ENCODE measurements around the gene MBD3.

MBD3 gene

DNA sequence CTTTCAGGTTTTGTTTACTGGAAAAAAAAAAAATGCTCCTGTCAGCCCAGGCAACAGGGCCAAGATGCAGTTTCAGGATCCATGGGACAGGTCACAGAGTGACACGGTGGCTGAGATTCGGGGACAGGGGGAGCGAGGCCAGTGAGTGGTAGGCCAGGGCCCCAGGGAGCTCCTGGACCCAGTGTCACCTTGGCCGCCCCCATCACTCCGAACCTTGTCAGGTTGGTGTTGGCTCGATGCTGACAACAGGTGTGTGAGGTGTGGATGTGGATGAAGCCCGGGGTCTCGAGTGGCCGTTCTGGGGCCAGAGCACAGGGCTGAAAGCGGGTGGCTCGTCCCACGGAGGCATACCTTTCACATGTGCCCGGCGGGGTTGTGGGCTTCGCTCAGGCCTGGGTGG is 18.7 kb upstream of the MBD3 start:
- peaks cover 11 to 62% of the 10 kb centered on the region in 2 experiments; a peak in 2 of 3 replicates for H3K36me3 ChIP-seq (ENCODE audit: control insufficient read depth in 2 of 2, insufficient read depth in 1 of 2, low read length in 2 of 2)
- CTCF ChIA-PET, result no interaction called here
- H3K4me1 ChIP-seq (ENCODE audit: control insufficient read depth, insufficient read depth, low read length), result no peaks in the 10 kb centered on the region
- H3K27ac ChIP-seq (ENCODE audit: extremely low read depth, low read depth, low read length), result no peak overlapping the region
- no peaks in the 10 kb centered on the region for H3K9me3 ChIP-seq (ENCODE audit: control insufficient read depth, insufficient read depth, low read depth, low read length)
- TF ChIP-seq GLI2 (tag by site-specific recombination; IDR thresholded peaks at IDR 0.05; ENCODE audit: borderline replicate concordance, low read depth), result no peak
- TF ChIP-seq ZNF239 (tag by site-specific recombination; IDR thresholded peaks at IDR 0.05), result no peak
- no peak for TF ChIP-seq ZNF335 (tag by site-specific recombination; conservative IDR thresholded peaks at IDR 0.05)
- TF ChIP-seq ZNF157 (tag by site-specific recombination; IDR thresholded peaks at IDR 0.05), result peak; percentile 30; the same call in 1 of the 2 replicates
- no peak for TF ChIP-seq ZNF501 (tag by site-specific recombination; IDR thresholded peaks at IDR 0.05)
- peak; percentile 57; the same call in 1 of the 2 replicates for TF ChIP-seq SCRT2 (tag by site-specific recombination; IDR thresholded peaks at IDR 0.05)
- TF ChIP-seq ZNF426 (tag by site-specific recombination; IDR thresholded peaks at IDR 0.05), result no peak
- TF ChIP-seq ZNF175 (tag by site-specific recombination; IDR thresholded peaks at IDR 0.05), result no peak
- TF ChIP-seq ZNF16 (tag by site-specific recombination; IDR thresholded peaks at IDR 0.05; ENCODE audit: low read depth), result no peak
- TF ChIP-seq ZFP3 (tag by site-specific recombination; IDR thresholded peaks at IDR 0.05; ENCODE audit: low read depth), result no peak
- TF ChIP-seq, protein P1, sequence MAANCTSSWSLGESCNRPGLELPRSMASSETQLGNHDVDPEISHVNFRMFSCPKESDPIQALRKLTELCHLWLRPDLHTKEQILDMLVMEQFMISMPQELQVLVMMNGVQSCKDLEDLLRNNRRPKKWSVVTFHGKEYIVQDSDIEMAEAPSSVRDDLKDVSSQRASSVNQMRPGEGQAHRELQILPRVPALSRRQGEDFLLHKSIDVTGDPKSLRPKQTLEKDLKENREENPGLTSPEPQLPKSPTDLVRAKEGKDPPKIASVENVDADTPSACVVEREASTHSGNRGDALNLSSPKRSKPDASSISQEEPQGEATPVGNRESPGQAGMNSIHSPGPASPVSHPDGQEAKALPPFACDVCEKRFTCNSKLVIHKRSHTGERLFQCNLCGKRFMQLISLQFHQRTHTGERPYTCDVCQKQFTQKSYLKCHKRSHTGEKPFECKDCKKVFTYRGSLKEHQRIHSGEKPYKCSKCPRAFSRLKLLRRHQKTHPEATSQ (tag by site-specific recombination; IDR thresholded peaks at IDR 0.05), result no peak
- TF ChIP-seq ZBTB48 (tag by site-specific recombination; IDR thresholded peaks at IDR 0.05), result no peak
- no peak overlapping the region for H3K4me3 ChIP-seq (ENCODE audit: low read depth, low read length)
- POLR2A ChIA-PET, result no interaction called here

DNA sequence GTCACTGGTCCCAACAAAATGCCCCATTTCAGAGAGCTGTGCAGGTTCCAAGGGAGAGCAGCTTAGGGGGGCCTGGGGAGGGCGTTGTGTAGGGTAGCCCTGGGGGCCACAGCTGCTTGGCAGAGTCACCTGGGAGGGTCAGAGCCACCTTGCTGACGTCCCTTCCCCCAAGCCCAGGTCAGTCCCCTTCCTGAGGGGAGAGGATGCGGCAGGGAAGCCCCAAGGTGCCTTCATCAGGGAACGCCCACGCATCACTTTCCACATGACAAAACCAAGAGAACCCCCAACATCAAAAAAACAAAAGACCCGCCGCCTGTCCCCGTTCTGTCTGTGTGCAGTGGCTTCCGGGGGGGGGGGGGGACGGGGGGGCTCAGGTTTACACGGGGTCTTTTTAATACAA is 17.9 kb upstream of the MBD3 start:
- Histone ChIP-seq H3K4me3 (ENCODE audit: low read depth, low read length) (no peak overlapping the region), H3K36me3 (ENCODE audit: control insufficient read depth in 2 of 2, insufficient read depth in 1 of 2, low read length in 2 of 2) (peaks cover 9 to 56% of the 10 kb centered on the region in 2 experiments; a peak in 2 of 3 replicates), H3K27ac (ENCODE audit: extremely low read depth, low read depth, low read length) (no peak overlapping the region), H3K9me3 (ENCODE audit: control insufficient read depth, insufficient read depth, low read depth, low read length) (no peaks in the 10 kb centered on the region), H3K4me1 (ENCODE audit: control insufficient read depth, insufficient read depth, low read length) (no peaks in the 10 kb centered on the region)
- CTCF ChIA-PET, result no interaction called here
- no peak for TF ChIP-seq ZXDB (tag by site-specific recombination; IDR thresholded peaks at IDR 0.05)
- no peak for TF ChIP-seq ZNF112 (tag by site-specific recombination; IDR thresholded peaks at IDR 0.05)
- no peak for TF ChIP-seq ZNF571 (tag by site-specific recombination; IDR thresholded peaks at IDR 0.05)
- TF ChIP-seq ZNF549 (tag by site-specific recombination; IDR thresholded peaks at IDR 0.05), result no peak
- TF ChIP-seq ZNF155 (tag by site-specific recombination; IDR thresholded peaks at IDR 0.05), result no peak
- no peak for TF ChIP-seq ZNF670 (tag by site-specific recombination; IDR thresholded peaks at IDR 0.05; ENCODE audit: low read depth)
- TF ChIP-seq ZNF133 (tag by site-specific recombination; IDR thresholded peaks at IDR 0.05), result no peak
- TF ChIP-seq, protein P2, sequence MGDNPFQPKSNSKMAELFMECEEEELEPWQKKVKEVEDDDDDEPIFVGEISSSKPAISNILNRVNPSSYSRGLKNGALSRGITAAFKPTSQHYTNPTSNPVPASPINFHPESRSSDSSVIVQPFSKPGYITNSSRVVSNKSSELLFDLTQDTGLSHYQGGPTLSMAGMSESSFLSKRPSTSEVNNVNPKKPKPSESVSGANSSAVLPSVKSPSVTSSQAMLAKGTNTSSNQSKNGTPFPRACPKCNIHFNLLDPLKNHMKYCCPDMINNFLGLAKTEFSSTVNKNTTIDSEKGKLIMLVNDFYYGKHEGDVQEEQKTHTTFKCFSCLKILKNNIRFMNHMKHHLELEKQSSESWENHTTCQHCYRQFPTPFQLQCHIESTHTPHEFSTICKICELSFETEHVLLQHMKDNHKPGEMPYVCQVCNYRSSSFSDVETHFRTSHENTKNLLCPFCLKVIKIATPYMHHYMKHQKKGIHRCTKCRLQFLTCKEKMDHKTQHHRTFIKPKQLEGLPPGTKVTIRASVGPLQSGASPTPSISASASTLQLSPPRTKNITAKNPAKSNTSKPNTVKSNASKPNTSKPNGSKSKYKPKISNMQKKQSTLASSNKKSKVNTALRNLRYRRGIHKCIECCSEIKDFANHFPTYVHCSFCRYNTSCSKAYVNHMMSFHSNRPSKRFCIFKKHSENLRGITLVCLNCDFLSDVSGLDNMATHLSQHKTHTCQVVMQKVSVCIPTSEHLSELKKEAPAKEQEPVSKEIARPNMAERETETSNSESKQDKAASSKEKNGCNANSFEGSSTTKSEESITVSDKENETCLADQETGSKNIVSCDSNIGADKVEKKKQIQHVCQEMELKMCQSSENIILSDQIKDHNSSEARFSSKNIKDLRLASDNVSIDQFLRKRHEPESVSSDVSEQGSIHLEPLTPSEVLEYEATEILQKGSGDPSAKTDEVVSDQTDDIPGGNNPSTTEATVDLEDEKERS (tag by site-specific recombination; IDR thresholded peaks at IDR 0.05), result no peak
- TF ChIP-seq, protein P3, sequence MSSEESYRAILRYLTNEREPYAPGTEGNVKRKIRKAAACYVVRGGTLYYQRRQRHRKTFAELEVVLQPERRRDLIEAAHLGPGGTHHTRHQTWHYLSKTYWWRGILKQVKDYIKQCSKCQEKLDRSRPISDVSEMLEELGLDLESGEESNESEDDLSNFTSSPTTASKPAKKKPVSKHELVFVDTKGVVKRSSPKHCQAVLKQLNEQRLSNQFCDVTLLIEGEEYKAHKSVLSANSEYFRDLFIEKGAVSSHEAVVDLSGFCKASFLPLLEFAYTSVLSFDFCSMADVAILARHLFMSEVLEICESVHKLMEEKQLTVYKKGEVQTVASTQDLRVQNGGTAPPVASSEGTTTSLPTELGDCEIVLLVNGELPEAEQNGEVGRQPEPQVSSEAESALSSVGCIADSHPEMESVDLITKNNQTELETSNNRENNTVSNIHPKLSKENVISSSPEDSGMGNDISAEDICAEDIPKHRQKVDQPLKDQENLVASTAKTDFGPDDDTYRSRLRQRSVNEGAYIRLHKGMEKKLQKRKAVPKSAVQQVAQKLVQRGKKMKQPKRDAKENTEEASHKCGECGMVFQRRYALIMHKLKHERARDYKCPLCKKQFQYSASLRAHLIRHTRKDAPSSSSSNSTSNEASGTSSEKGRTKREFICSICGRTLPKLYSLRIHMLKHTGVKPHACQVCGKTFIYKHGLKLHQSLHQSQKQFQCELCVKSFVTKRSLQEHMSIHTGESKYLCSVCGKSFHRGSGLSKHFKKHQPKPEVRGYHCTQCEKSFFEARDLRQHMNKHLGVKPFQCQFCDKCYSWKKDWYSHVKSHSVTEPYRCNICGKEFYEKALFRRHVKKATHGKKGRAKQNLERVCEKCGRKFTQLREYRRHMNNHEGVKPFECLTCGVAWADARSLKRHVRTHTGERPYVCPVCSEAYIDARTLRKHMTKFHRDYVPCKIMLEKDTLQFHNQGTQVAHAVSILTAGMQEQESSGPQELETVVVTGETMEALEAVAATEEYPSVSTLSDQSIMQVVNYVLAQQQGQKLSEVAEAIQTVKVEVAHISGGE (tag by site-specific recombination; conservative IDR thresholded peaks at IDR 0.05; ENCODE audit: low read depth), result no peak
- no peak for TF ChIP-seq ZNF274 (IDR thresholded peaks at IDR 0.05; ENCODE audit: low read length)
- TF ChIP-seq ZNF274 (tag by site-specific recombination; IDR thresholded peaks at IDR 0.05; ENCODE audit: borderline replicate concordance), result no peak
- no peak for TF ChIP-seq ZNF776 (tag by site-specific recombination; IDR thresholded peaks at IDR 0.05; ENCODE audit: borderline replicate concordance)
- no peak for TF ChIP-seq ZNF510 (tag by site-specific recombination; IDR thresholded peaks at IDR 0.05; ENCODE audit: insufficient replicate concordance)
- POLR2A ChIA-PET, result no interaction called here

Measured in HEK293 (cell line).